Right ventricle myocardium superior (tissue), 1 donor: Measurements from ENCODE around the gene VPS52. TPM values are rescaled to one million over a fixed set of nuclear protein-coding genes. Genes with fewer than 3 reads are reported as not detected.
"Not testable (repeated sequence)": the region's sequence is repeated elsewhere in the genome, so short reads cannot be mapped to it uniquely, and the experiment has no call there.

ENCODE experiments used
- ATAC-seq: fragments of 200-7000 bp; cut with Tn5 transposase; one replicate; pipeline ENCODE4 v1.9.1; 2020; ENCODE audit warnings: mild to moderate bottlenecking; ENCODE audit not compliant: poor library complexity
- DNase-seq: peaks from one replicate; pipeline ENCODE4 v3.0.0-alpha.2; 2020
- intact Hi-C: fragments of 100-400 bp; cut with DNase I; formaldehyde crosslinking; loops from one replicate; pipeline ENCODE4 v1.11.2; 2022
- total RNA-seq: library from RNA; stranded (reverse); fragmentation: NEBNext Ultra II Directional; extraction: Animal tissue kit (Norgen Biotek cat#: 25700); gene quantifications from one replicate; pipeline ENCODE4 v1.2.1, GENCODE V29; 2021
- donor health status: DM: no; HTN: yes; CAD: no; lungs with severe emphysema.

Gene VPS52
- total RNA-seq, 1 donor from 2014 or later: 30.4 TPM

- intact Hi-C loops: no loop called here
- DNase-seq: no peak
- no peak for ATAC-seq
Measured at GRCh38 chr6:33273129-33273923, 1.6 kb upstream of the VPS52 start.

- DNase-seq (no peak), ATAC-seq (peak; percentile 10)
- intact Hi-C loops: no loop called here
Measured at GRCh38 chr6:33272275-33273128, 826 bp upstream of the VPS52 start.

GRCh38 chr6:33271117-33271467, 584 bp downstream of the VPS52 start:
- intact Hi-C loops: no loop called here
- ATAC-seq: peak; percentile 32

GRCh38 chr6:33264015-33264414, 7.7 kb downstream of the VPS52 start:
- intact Hi-C loops: no loop called here
- ATAC-seq: no peak
- no peak for DNase-seq

More at GRCh38 chr6:33271117-33271467, 584 bp downstream of the VPS52 start:
- DNase-seq: no peak

- DNase-seq, intact Hi-C loops, ATAC-seq: not testable (repeated sequence)
Measured at GRCh38 chr6:33262490-33262889, 9.2 kb downstream of the VPS52 start.

GRCh38 chr6:33259032-33259431, 12.6 kb downstream of the VPS52 start:
- DNase-seq: no peak
- intact Hi-C loops: no loop called here
- no peak for ATAC-seq

GRCh38 chr6:33254591-33254990, 17.1 kb downstream of the VPS52 start:
- DNase-seq (no peak), ATAC-seq (no peak)
- intact Hi-C loops: no loop called here

- intact Hi-C loops: no loop called here
- ATAC-seq (no peak), DNase-seq (no peak)
Measured at GRCh38 chr6:33252759-33253158, 18.9 kb downstream of the VPS52 start.

- ATAC-seq: no peak
- intact Hi-C loops: no loop called here
Measured at GRCh38 chr6:33251395-33252012, 20.2 kb downstream of the VPS52 start.

GRCh38 chr6:33250731-33251130, 20.9 kb downstream of the VPS52 start:
- DNase-seq (no peak), ATAC-seq (no peak)
- intact Hi-C loops: no loop called here

More at GRCh38 chr6:33251395-33252012, 20.2 kb downstream of the VPS52 start:
- DNase-seq: no peak

- ATAC-seq: no peak
- intact Hi-C loops: loop anchor here (5.0 kb wide), 4 partner anchors 43 to 238 kb away; partner anchors contain the start of gene RING1
- no peak for DNase-seq
Measured at GRCh38 chr6:33249732-33250630, 21.7 kb downstream of the VPS52 start.

- ATAC-seq (peak; percentile 97), DNase-seq (peak; percentile 99)
- intact Hi-C loops: loop anchor here (5.0 kb wide), 4 partner anchors 42 to 237 kb away; partner anchors contain the start of gene RING1
Measured at GRCh38 chr6:33248932-33249731, 22.5 kb downstream of the VPS52 start.

- DNase-seq (peak; percentile 50), ATAC-seq (peak; percentile 22)
- intact Hi-C loops: loop anchor here (5.0 kb wide), 4 partner anchors 41 to 236 kb away; partner anchors contain the start of gene RING1
Measured at GRCh38 chr6:33248643-33248931, 23.1 kb downstream of the VPS52 start.

- peak; percentile 92 for DNase-seq
- ATAC-seq: peak; percentile 79
- intact Hi-C loops: loop anchor here (5.0 kb wide), 4 partner anchors 41 to 236 kb away; partner anchors contain the start of gene RING1
Measured at GRCh38 chr6:33247977-33248642, 23.6 kb downstream of the VPS52 start.

- ATAC-seq (no peak), DNase-seq (no peak)
- intact Hi-C loops: no loop called here
Measured at GRCh38 chr6:33243476-33243875, 28.2 kb downstream of the VPS52 start.

GRCh38 chr6:33241968-33242367, 29.7 kb downstream of the VPS52 start:
- intact Hi-C loops: no loop called here
- no peak for DNase-seq
- no peak for ATAC-seq

GRCh38 chr6:33237741-33238140, 33.9 kb downstream of the VPS52 start:
- ATAC-seq: no peak
- DNase-seq: no peak
- intact Hi-C loops: no loop called here
